Measurements from ENCODE around the gene FOXQ1. TPM values are rescaled to one million over a fixed set of nuclear protein-coding genes. Genes with fewer than 3 reads are reported as not detected.

Gene FOXQ1
- total and polyA plus RNA-seq, 2 of the 13 experiments (the other 11 are each of a cell fraction or from before 2014, with no cell fraction given) = 35.2 to 39.8 TPM

DNA sequence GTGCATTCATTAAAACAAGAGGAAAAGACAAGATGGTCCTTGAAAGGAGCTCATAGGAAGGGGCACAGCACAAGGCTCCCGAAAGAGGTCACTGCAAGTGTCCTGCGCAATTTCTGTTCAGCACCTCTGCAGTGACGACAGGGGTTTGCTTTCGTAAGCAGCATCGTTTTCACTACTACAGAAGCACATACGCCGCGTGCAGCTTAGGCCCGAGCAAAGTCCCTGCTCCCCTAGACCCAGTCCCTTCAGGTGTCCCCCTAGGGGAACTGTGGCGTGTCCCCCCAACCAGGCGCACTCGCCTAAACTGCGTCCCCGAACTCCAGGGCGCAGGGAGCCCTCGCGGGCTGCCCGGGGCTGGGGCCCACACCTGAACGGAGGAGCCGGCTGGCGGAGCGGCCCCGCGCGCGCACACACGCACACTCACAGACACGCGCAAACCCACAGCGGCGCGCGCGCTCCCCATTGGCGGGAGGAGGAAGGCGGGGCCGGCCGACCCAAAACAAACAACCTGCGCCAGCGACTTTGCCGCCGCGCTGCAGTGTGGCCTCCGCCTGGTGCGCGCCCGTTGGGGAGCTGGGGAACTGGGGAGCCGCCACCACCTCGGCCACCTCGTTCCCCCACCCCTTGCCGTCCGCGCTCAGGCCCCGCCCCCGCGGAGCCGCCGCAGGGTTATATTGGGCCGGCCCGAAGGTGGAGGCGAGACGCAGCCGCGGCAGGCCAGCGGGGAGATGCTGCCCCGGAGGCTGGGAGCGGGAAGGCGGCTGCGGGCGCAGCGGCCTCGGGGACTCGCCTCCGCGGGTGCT is at the start of gene FOXQ1 (continued):
- TF ChIP-seq JDP2 (CRISPR knock-in tag; IDR thresholded peaks at IDR 0.05; ENCODE audit: borderline replicate concordance) (no peak; the same call in 1 of the 2 replicates), KDM1A (CRISPR knock-in tag; IDR thresholded peaks at IDR 0.05) (no peak; the same call in 1 of the 2 replicates), GPN1 (CRISPR knock-in tag; IDR thresholded peaks at IDR 0.05; ENCODE audit: borderline replicate concordance) (no peak), PAX8 (CRISPR knock-in tag; IDR thresholded peaks at IDR 0.05; ENCODE audit: borderline replicate concordance) (no peak), ZNF33B (CRISPR knock-in tag; IDR thresholded peaks at IDR 0.05) (peak; percentile 91), MYC (CRISPR knock-in tag; IDR thresholded peaks at IDR 0.05; ENCODE audit: borderline replicate concordance) (peak; percentile 93), SYNCRIP (IDR thresholded peaks at IDR 0.05; ENCODE audit: insufficient read depth, low read depth, low read length) (no peak), ARNT (IDR thresholded peaks at IDR 0.05) (no peak), NFRKB (IDR thresholded peaks at IDR 0.05) (no peak), GABPA (IDR thresholded peaks at IDR 0.05; ENCODE audit: low read depth, low read length) (no peak), GABPA (CRISPR knock-in tag; IDR thresholded peaks at IDR 0.05; ENCODE audit: low read depth) (no peak), KLF6 (CRISPR knock-in tag; IDR thresholded peaks at IDR 0.05) (peak; percentile 99), KAT8 (CRISPR knock-in tag; IDR thresholded peaks at IDR 0.05) (peak; percentile 85), ZNF44 (CRISPR knock-in tag; IDR thresholded peaks at IDR 0.05) (no peak; the same call in none of the 2 replicates), SATB2 (CRISPR knock-in tag; IDR thresholded peaks at IDR 0.05) (peak; percentile 63; the same call in 1 of the 2 replicates), MED13 (CRISPR knock-in tag; IDR thresholded peaks at IDR 0.05) (peak; percentile 97), CBFB (CRISPR knock-in tag; IDR thresholded peaks at IDR 0.05) (peak; percentile 93; the same call in 1 of the 2 replicates), HNF4A (CRISPR knock-in tag; IDR thresholded peaks at IDR 0.05) (peak; percentile 77), ZNF382 (CRISPR knock-in tag; IDR thresholded peaks at IDR 0.05; ENCODE audit: borderline replicate concordance) (no peak), ZNF572 (CRISPR knock-in tag; IDR thresholded peaks at IDR 0.05) (peak; percentile 96; the same call in 1 of the 2 replicates), MXD4 (CRISPR knock-in tag; IDR thresholded peaks at IDR 0.05) (peak; percentile 49; the same call in 1 of the 2 replicates), ZNF724P (CRISPR knock-in tag; IDR thresholded peaks at IDR 0.05; ENCODE audit: borderline replicate concordance) (peak; percentile 93)
- TF ChIP-seq, protein P1, sequence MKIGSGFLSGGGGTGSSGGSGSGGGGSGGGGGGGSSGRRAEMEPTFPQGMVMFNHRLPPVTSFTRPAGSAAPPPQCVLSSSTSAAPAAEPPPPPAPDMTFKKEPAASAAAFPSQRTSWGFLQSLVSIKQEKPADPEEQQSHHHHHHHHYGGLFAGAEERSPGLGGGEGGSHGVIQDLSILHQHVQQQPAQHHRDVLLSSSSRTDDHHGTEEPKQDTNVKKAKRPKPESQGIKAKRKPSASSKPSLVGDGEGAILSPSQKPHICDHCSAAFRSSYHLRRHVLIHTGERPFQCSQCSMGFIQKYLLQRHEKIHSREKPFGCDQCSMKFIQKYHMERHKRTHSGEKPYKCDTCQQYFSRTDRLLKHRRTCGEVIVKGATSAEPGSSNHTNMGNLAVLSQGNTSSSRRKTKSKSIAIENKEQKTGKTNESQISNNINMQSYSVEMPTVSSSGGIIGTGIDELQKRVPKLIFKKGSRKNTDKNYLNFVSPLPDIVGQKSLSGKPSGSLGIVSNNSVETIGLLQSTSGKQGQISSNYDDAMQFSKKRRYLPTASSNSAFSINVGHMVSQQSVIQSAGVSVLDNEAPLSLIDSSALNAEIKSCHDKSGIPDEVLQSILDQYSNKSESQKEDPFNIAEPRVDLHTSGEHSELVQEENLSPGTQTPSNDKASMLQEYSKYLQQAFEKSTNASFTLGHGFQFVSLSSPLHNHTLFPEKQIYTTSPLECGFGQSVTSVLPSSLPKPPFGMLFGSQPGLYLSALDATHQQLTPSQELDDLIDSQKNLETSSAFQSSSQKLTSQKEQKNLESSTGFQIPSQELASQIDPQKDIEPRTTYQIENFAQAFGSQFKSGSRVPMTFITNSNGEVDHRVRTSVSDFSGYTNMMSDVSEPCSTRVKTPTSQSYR (CRISPR knock-in tag; IDR thresholded peaks at IDR 0.05; ENCODE audit: borderline replicate concordance) = peak; percentile 70
- TF ChIP-seq, protein P2, sequence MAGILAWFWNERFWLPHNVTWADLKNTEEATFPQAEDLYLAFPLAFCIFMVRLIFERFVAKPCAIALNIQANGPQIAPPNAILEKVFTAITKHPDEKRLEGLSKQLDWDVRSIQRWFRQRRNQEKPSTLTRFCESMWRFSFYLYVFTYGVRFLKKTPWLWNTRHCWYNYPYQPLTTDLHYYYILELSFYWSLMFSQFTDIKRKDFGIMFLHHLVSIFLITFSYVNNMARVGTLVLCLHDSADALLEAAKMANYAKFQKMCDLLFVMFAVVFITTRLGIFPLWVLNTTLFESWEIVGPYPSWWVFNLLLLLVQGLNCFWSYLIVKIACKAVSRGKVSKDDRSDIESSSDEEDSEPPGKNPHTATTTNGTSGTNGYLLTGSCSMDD (CRISPR knock-in tag; IDR thresholded peaks at IDR 0.05) = peak; percentile 70; the same call in 1 of the 2 replicates
- TF ChIP-seq, protein P3, sequence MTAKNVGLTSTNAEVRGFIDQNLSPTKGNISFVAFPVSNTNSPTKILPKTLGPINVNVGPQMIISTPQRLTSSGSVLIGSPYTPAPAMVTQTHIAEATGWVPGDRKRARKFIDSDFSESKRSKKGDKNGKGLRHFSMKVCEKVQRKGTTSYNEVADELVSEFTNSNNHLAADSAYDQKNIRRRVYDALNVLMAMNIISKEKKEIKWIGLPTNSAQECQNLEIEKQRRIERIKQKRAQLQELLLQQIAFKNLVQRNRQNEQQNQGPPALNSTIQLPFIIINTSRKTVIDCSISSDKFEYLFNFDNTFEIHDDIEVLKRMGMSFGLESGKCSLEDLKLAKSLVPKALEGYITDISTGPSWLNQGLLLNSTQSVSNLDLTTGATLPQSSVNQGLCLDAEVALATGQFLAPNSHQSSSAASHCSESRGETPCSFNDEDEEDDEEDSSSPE (CRISPR knock-in tag; IDR thresholded peaks at IDR 0.05) = peak; percentile 95
- TF ChIP-seq, protein P4, sequence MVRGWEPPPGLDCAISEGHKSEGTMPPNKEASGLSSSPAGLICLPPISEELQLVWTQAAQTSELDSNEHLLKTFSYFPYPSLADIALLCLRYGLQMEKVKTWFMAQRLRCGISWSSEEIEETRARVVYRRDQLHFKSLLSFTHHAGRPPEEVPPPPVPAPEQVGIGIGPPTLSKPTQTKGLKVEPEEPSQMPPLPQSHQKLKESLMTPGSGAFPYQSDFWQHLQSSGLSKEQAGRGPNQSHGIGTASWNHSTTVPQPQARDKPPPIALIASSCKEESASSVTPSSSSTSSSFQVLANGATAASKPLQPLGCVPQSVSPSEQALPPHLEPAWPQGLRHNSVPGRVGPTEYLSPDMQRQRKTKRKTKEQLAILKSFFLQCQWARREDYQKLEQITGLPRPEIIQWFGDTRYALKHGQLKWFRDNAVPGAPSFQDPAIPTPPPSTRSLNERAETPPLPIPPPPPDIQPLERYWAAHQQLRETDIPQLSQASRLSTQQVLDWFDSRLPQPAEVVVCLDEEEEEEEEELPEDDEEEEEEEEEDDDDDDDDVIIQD (CRISPR knock-in tag; IDR thresholded peaks at IDR 0.05; ENCODE audit: low read depth) = peak; percentile 86
